ENCODE data around the gene LMTK3.

Gene LMTK3

DNA sequence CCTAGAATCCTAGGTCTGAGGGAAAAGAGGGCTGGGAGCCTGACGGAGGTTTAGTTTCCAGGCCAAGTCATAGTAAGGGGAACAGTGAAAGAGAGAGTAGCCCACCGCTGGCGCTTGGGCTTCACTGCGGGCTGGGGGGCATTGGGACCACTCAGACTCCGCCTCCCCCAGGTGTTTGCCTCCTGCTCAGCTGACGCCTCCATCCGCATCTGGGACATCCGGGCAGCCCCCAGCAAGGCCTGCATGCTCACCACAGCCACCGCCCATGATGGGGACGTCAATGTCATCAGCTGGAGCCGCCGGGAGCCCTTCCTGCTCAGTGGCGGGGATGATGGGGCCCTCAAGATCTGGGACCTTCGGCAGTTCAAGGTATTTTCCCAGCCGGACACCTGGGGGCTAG is 60.8 kb downstream of the LMTK3 start:
- DNase-seq (ENCODE audit: insufficient read length, low spot score) (no peak), FAIRE-seq (no peak)

- FAIRE-seq (no peak), DNase-seq (ENCODE audit: insufficient read length, low spot score) (no peak)
Observed at GRCh38 chr19:48450441-48450840, 61.2 kb downstream of the LMTK3 start.

DNA sequence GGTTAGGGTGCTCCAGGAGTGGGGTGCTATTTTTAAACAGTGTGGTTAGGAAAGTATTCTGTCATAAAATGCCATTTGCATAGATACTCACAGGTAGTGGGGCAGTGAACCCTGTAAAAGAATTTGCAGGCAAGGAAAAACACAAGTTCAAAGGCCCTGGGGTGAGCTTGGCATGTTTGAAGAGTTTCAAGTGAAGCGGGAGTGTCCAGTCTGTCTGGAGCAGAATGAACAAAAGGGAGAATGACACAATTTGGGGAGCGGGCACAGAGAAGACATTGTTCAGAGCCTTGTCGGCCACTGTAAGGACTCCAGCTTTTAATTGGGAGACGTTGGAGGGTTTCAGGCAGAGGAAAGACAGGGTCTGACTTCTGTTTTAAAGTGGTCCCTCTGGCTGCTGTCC is 63.1 kb downstream of the LMTK3 start:
- DNase-seq (ENCODE audit: insufficient read length, low spot score) (no peak), FAIRE-seq (no peak)

GRCh38 chr19:48446579-48446978 is 65.1 kb downstream of the LMTK3 start:
- no peak for FAIRE-seq
- no peak for DNase-seq (ENCODE audit: insufficient read length, low spot score)

DNA sequence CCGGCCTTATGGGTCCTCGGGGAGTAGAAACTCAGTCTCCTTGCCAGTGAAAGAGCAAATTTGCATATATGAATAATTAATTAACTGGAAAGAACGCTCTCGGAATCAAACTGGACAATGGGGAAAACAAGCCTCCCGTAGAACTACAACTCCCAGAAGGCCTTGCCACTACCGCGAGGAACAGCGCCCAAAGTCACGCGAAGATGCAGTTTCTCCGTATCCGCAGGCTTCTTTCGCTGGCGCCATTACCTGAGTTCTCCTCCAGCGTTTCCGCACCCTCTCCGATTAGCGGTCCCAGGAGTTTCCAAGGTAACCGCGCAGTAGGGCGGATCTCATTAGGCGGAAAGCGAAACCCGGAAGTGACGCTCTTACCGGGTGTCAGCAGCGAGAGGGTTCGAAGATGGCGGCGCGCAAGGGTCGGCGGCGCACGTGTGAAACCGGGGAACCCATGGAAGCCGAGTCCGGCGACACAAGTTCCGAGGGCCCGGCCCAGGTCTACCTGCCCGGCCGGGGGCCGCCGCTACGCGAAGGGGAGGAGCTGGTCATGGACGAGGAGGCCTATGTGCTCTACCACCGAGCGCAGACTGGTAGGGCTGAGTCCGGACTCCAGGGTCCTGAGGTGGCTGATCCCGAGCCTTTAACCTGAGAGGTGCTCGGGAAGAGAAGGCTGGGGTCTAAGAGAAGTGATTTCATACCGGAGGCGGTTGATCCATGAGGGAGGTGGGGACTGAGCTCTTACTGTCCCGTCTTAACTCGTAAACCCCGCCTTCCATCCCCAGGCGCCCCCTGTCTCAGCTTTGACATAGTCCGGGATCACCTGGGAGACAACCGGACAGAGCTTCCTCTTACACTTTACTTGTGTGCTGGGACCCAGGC is 65.8 kb downstream of the LMTK3 start, which contains the start of gene GRWD1:
Gene GRWD1 (plus strand): TSS at position 378 of the 876 bp plus-strand sequence. CDS start 23 bp downstream, at position 401.
- FAIRE-seq (peak; percentile 100), DNase-seq (ENCODE audit: insufficient read length, low spot score) (peak; percentile 99)

DNA sequence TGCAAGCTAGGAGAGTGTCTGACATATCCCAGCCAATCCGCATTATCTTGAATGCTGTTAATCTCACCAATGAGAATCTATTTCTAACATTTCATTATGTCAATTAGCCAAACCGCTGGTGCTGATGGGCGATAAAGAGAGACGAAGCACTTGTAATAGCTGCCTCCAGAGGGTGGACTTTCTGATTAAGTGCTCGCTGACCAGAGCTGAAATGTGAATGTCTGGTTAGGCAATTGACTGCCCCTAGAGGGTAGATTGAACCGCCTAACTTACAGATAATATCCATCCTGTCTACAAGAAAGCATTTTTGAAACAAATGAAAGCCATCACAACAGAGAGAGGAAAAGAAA is 66.4 kb downstream of the LMTK3 start:
- no peak for FAIRE-seq
- DNase-seq (ENCODE audit: insufficient read length, low spot score) = no peak

DNA sequence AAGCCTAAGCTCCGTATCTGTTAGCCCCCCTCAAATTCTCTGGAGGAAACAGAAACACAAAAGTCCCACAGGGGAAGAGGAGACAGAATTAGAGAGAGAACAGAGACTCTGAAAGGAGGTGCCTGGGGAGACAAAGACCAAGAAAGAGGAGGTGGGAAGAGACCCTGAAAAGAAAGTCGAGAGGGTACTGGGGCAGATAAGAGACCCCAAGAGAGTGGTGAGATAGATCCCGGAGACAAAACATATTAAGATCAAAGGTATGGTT is 66.8 kb downstream of the LMTK3 start:
- FAIRE-seq (no peak), DNase-seq (ENCODE audit: insufficient read length, low spot score) (no peak)

- no peak for DNase-seq (ENCODE audit: insufficient read length, low spot score)
- FAIRE-seq = no peak
Observed at GRCh38 chr19:48444129-48444935, 67.3 kb downstream of the LMTK3 start.

GRCh38 chr19:48443731-48444128 is 67.9 kb downstream of the LMTK3 start:
- FAIRE-seq (no peak), DNase-seq (ENCODE audit: insufficient read length, low spot score) (no peak)

DNA sequence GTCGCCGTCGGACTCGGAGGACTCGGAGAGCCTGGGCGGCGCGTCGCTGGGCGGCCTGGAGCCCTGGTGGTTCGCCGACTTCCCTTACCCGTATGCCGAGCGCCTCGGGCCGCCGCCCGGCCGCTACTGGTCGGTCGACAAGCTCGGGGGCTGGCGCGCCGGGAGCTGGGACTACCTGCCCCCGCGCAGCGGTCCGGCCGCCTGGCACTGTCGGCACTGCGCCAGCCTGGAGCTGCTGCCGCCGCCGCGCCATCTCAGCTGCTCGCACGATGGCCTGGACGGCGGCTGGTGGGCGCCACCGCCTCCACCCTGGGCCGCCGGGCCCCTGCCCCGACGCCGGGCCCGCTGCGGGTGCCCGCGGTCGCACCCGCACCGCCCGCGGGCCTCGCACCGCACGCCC is 68.4 kb downstream of the LMTK3 start:
- DNase-seq (ENCODE audit: insufficient read length, low spot score) (no peak), FAIRE-seq (no peak)

GRCh38 chr19:48442116-48443035 is 69.3 kb downstream of the LMTK3 start:
- no peak for FAIRE-seq
- no peak for DNase-seq (ENCODE audit: insufficient read length, low spot score)

DNA sequence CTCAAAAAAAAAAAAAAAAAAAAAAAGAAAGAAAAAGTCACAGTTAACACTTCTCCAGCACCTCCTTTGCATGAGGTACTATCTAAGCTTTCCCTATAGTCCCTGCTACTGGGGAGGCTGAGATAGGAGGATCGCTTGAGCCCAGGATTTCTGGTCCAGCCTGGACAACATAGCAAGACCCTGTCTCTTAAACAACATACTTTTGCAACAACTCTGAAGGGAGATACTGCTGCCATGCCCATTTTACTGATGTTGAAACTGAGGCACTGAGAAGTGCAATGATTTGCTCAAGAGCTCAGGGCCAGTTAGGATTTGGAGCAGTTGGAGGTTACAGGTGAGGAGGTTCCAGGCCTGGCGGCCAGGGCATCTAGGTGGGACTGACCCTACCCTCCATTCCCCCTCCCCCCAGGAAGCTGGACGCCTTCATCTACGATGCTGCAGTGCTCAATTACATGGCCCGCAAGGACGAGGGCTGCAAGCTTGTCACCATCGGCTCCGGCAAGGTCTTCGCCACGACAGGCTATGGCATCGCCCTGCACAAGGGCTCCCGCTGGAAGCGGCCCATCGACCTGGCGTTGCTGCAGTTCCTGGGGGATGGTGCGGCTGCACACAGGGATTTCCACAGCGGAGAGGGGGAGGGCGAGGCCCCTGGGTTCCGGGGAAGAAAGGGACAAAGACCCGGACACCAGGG is 70.1 kb downstream of the LMTK3 start:
- FAIRE-seq (no peak), DNase-seq (ENCODE audit: insufficient read length, low spot score) (no peak)

GRCh38 chr19:48436586-48436985 is 75.0 kb downstream of the LMTK3 start:
- FAIRE-seq (no peak), DNase-seq (ENCODE audit: insufficient read length, low spot score) (no peak)
